Stimulated activated CD4-positive, alpha-beta T cell treated with anti-CD3 and anti-CD28 coated beads, Interleukin-2, amount 100 ng/mL, for 24 hours (primary cell): ENCODE measurements around the gene POMGNT2.

Experiments
- DNase-seq, 2 donors: peaks; one replicate each; pipeline ENCODE4 v3.0.0-alpha.2; 2020

Gene POMGNT2

GRCh38 chr3:43043071-43043766, 62.7 kb downstream of the POMGNT2 start:
- DNase-seq: no peak

- DNase-seq: no peak
Measured at GRCh38 chr3:43041517-43041916, 64.4 kb downstream of the POMGNT2 start.

GRCh38 chr3:43038010-43038409, 67.9 kb downstream of the POMGNT2 start:
- no peak for DNase-seq

- DNase-seq: no peak
Measured at GRCh38 chr3:43036621-43037423, 69.1 kb downstream of the POMGNT2 start.

- no peak for DNase-seq
Measured at GRCh38 chr3:43035801-43036365, 70.0 kb downstream of the POMGNT2 start.

GRCh38 chr3:43034911-43035310, 71.0 kb downstream of the POMGNT2 start:
- DNase-seq: no peak

GRCh38 chr3:43034200-43034599, 71.7 kb downstream of the POMGNT2 start:
- DNase-seq: no peak

GRCh38 chr3:43032646-43033628, 72.9 kb downstream of the POMGNT2 start:
- no peak for DNase-seq

GRCh38 chr3:43031889-43032545, 73.9 kb downstream of the POMGNT2 start:
- DNase-seq: no peak

GRCh38 chr3:43031485-43031884, 74.4 kb downstream of the POMGNT2 start:
- DNase-seq: no peak

GRCh38 chr3:43030162-43030935, 75.5 kb downstream of the POMGNT2 start:
- no peak for DNase-seq
